Mammary epithelial cell (primary cell): ENCODE results near the gene SMIM12.

ENCODE experiments used
- CTCF ChIP-seq, 2 donors: IDR thresholded peaks in 1 of 2; conservative IDR thresholded peaks in 1 of 2; 2 replicates each; pipeline ENCODE4 v1.5.1; 2011 to 2012; ENCODE audit warnings: inconsistent platforms in 2 of 2, low read length in 2 of 2, mild to moderate bottlenecking in 2 of 2, control low read depth in 1 of 2, low read depth in 1 of 2; ENCODE audit not compliant: insufficient read depth in 1 of 2; ENCODE audit errors: extremely low read depth in 1 of 2
- EZH2 ChIP-seq: IDR thresholded peaks from 2 replicates; pipeline ENCODE4 v1.6.1; 2012; ENCODE audit warnings: low read length, inconsistent platforms, borderline replicate concordance

- no peak for TF ChIP-seq CTCF (conservative IDR thresholded peaks at IDR 0.05 in 1 of 2, IDR thresholded peaks at IDR 0.05 in 1 of 2; ENCODE audit: extremely low read depth in 1 of 2, insufficient read depth in 1 of 2, low read depth in 1 of 2, low read length in 2 of 2)
- TF ChIP-seq EZH2 = no peak
These were observed 55.8 kb downstream of the SMIM12 start for GRCh38 chr1:34803770-34804169.
